Muscle of arm (tissue), 14 donors: ENCODE results near the gene CBLL2. TPM values are rescaled to one million over a fixed set of nuclear protein-coding genes. Genes with fewer than 3 reads are reported as not detected.
"Not testable (repeated sequence)": the region's sequence is repeated elsewhere in the genome, so short reads cannot be mapped to it uniquely, and the experiment has no call there.

Experiments used
- DNase-seq: peaks from one replicate; pipeline ENCODE4 v3.0.0-alpha.2; 2013
- long read RNA-seq, 11 donors: transcript quantifications; one replicate each; lab custom pipeline, GENCODE V29; 2026
- polyA plus RNA-seq, 12 donors: library from polyadenylated mRNA; unstranded; fragments of 120-200 nt; gene quantifications; one replicate each; pipeline ENCODE4 v1.2.1, GENCODE V29; 2013; ENCODE audit not compliant: insufficient read length in 12 of 12

CBLL2 gene
- polyA plus RNA-seq: not detected
- long read RNA-seq, donor 1: 0 reads
- long read RNA-seq, donor 2: 0 reads
- long read RNA-seq, donor 3: 0 reads
- long read RNA-seq, donor 4: 0 reads
- long read RNA-seq, donor 5: 0 reads
- long read RNA-seq, donor 6: 0 reads
- long read RNA-seq, donor 7: 0 reads
- long read RNA-seq, donor 8: 0 reads
- long read RNA-seq, donor 9: 0 reads
- long read RNA-seq, donor 10: 0 reads
- long read RNA-seq, donor 11: 0 reads

DNA sequence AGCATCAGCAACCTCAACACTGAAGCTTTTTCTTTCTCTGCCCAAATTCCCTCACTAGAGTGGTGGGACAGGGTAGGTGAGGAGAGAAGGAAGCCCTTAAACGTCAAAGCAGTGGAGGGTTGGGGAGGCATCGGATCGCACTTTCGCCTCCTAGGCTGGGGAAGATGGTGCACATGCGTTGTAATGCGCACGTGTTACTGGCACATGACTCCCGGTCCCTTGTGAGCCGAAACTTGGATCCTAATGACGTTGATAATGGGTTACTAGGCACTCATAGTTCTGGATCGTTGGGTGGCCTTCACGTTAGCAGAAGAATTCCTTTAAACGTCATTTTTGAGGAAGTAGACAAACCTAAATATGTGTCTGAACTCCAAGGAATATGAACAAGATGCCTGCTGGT lies at the start of gene CBLL2:
TSS of gene CBLL2 (plus strand) at position 301 of the 400 bp plus-strand sequence. CDS start at position 380, 79 bp downstream.
- DNase-seq: no peak

DNA sequence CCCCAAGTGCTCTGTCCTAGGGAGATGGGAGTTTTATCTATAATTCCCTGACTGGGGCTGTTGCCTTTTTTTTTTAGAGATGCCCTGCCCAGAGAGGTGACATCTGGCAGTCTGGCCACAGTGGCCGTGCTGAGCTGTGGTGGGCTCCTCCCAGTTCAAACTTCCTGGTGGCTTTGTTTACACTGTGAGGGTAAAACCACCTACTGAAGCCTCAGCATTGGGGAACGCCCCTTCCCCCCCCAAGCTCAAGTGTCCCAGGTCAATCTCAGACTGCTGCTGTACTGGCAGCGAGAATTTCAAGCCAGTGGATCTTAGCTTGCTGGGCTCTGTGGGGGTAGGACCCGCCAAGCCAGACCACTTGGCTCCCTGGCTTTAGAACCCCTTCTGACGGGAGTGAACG lies 38.3 kb upstream of the CBLL2 start:
- DNase-seq: no peak

- DNase-seq: no peak
Measured at GRCh38 chrX:22237479-22237878, 35.2 kb upstream of the CBLL2 start.

DNA sequence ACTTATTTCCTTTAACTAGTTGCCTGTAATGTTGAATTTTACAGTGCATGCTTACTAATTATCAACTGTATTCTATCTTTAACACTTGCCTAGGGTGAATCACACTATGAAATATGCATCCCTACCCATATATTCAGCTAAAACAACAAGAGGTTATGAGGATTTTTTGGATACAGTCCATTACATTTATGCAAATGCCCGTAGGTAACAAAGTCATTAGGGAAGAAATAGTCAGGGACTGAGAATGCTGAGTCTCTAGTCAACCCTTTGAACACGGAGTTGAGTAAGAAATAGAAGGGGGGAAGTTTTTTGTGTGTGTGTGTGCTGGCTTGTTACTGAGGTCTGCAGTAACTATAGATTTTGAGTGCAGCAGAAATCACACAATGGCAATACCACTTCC lies 26.1 kb upstream of the CBLL2 start:
- no peak for DNase-seq

DNA sequence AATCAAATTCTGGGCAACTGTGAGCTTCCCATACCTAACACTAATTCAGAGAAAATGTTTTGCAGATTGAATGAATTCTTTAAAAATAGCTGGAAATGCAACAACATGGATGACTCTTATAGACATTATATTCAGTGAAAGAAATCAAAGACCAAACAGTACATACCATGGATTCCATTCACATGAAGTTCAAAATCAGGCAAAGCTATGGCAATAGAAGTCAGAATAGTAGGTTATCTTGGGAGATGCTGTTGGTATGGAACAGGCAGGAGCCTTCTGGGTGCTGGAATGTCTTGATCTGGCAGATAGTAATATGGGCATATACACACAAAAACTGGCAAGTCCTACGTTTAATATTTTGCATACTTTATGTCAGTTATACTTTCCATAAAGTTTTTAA lies 25.5 kb upstream of the CBLL2 start:
- DNase-seq: no peak

GRCh38 chrX:22248401-22248800 lies 24.3 kb upstream of the CBLL2 start:
- DNase-seq: no peak

DNA sequence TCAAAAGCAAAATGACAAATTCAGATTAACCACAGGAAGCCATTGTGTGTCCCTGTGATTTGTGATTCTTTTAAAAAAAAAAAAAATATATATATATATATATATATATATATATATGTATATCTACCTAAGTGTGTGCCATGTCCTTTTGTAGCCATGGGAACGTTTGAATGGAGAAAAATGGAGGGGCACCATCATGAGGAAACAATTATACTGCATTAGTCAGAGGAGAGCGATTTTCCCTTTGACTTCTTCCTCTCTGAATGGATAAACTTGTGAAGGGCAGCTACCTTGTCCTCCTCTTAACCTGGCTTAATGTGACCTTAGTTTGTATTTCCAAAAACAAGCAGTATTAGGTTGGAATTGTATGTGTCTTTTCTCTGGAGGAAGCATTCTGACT lies 23.3 kb upstream of the CBLL2 start:
- DNase-seq: no peak

DNA sequence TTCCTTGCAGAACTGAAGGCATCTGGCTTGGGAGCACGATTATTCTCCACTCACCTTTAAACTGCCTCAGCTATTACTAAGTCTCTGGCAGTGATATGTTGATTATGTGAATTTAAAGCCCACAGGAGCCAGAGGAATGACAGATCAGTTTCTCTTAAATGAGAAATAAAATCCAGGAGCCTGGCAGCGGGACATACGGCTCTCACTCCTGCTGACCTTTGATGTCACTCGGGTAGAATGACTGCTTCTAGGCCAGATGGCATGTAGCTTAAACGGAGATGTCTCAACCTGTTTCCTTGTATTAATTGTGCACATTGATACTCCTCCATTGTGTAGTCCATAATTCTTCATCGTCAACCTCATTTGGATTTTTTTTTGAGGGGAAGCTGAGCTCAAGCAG lies 4.0 kb upstream of the CBLL2 start:
- no peak for DNase-seq

GRCh38 chrX:22273714-22274317 lies 1.1 kb downstream of the CBLL2 start:
- no peak for DNase-seq

GRCh38 chrX:22276781-22277180 lies 4.1 kb downstream of the CBLL2 start:
- DNase-seq: no peak

DNA sequence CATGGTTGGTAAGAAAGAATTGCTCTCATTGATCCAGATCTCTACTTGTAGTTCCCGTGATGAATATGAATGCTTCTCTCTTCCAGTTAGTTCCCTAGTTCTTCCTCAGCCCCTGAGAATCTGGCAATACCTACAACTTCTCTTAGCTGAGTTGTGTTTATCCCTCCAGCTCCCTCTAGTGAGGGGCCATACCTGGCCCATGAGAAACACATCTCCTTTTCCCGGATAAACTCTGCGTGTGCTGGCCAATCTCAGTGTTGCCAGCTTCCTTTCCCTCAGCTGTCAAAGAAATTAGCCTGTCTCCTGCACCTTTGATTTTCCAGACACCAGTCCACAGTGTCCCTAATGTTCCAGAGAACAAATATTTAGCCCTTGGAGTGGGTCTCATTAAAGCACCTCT lies 5.7 kb downstream of the CBLL2 start:
- no peak for DNase-seq

GRCh38 chrX:22289209-22289608 lies 16.5 kb downstream of the CBLL2 start:
- not testable (repeated sequence) for DNase-seq

DNA sequence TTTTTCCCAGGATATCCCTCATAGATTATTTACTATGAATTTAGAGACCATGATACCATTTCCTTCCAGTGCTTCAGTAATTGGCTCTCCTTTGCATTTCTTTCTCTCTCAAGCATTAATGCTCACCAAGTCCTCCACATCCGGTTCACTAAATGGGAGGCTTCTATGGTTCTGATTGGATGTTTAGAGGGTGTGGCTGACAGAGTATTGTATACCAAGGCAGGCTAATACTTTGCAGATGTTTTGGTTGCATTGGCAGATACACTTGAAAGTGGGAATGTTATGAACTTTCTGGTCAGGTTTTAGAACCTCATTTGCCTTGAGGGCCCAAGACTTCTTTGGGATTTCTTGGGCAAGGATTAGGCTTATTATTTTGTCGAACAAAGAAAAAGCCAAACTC lies 24.2 kb downstream of the CBLL2 start:
- no peak for DNase-seq

DNA sequence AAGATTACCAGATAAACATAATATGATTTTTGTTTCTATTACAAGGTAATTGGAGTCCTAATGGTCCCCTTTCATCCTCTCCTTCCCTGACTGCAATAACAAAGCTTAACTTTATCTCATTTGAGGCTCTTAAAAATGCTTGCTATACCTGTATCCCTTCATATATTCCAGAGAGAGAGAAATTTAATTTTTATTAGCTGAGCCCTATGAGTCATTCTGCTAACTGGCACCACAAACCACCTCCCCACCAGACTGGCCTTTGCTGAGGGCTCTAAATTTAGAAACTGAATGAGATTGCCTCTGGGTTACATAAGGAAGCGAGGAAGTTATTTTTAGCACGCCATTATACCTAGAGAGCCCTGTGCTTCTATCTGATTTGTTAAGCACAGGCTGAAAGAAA lies 27.4 kb downstream of the CBLL2 start:
- no peak for DNase-seq

GRCh38 chrX:22310779-22311178 lies 38.1 kb downstream of the CBLL2 start:
- DNase-seq: no peak

- no peak for DNase-seq
Measured at GRCh38 chrX:22313766-22314165, 41.1 kb downstream of the CBLL2 start.

DNA sequence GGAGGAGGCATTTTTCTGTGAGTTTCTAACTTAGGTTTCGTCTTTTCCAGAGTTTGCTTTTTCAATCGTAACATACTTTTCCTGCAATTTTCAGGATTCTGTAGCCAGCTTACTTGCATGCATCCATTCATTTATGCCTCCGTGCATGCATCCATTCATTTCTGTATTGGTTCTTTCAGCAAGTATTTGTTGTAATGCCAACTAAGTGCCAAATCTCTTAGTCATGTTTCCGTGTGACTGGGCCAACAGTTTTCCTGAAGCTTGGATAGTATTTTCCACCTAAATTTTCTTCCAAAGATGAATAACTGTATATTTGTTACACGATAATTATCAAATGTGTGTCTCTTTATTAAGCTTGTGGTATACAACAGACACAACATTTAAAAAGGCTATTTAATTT lies 41.5 kb downstream of the CBLL2 start:
- DNase-seq: no peak

DNA sequence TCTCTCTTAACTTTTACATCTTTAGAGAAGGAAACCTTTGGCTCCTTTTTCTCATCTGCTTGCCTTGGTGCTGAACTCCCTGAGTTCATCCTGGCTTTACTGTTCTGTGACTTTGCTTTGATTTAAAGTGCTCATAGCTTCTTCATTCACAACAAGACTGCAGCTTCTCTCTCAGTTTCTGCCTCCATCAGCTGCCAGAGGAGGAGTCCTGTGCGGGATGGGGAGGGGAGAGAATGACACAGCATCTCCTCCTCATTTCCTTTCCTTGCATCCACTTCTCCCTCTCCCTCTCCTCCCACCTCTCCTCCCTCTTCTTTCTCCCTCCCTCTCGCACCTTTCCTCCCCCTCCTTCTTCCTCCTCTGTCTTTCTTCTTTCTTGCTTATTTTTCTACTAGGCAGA lies 42.0 kb downstream of the CBLL2 start:
- DNase-seq: no peak

DNA sequence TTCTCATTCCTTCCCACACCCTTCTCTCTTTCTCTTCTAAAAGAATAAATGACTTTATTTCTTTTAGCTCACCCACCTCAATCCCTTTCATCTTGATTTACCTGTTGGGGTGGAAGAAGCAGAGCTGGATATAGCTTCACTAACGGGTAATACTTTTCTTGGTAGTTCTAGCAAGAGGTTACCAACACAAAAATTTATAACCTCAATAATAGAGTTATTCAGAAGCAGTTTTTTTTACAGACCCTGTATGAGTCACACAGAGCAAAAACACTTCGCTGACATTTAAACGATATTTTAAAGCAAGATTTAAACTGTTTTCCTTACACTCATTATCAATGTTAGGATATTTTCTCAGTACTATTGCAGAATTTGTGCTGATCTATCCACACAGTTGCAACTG lies 42.4 kb downstream of the CBLL2 start:
- DNase-seq: no peak

- DNase-seq: no peak
Measured at GRCh38 chrX:22320236-22320873, 47.6 kb downstream of the CBLL2 start.

DNA sequence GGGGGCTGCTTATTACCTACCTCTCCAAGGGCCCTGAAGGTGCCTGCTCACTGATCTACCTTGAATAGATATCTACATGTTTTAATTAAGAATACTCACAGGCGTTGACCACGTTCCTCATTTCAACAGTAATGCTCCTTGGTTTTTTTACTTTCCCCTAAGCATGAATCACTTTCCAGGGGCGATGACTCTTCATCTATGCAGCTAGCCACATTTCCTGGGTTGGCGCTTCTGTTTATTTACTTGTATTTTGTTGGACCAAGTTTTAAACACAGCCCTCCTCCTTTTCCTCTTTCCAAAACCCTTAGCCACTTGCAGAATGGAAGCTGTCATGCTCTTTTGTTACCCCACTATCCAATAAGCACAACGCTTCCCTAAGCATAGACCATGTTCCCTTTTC lies 50.8 kb downstream of the CBLL2 start:
- no peak for DNase-seq
